ENCODE results near the gene OPCML. TPM values are rescaled to one million over a fixed set of nuclear protein-coding genes. Genes with fewer than 3 reads are reported as not detected.

Gene OPCML
- polyA plus RNA-seq, 3 donors, result not detected

GRCh38 chr11:132942611-132943356 lies 589.5 kb downstream of the OPCML start:
- Histone ChIP-seq H2AFZ (ENCODE audit: insufficient read depth, low read depth, low read length, poor library complexity, severe bottlenecking) (no peak overlapping the region), H3K9me3 (replicated peaks in 1 of 2; ENCODE audit: control insufficient read depth in 1 of 2, insufficient read depth in 1 of 2, low read length in 2 of 2) (no peaks in the 10 kb centered on the region), H4K20me1 (ENCODE audit: insufficient read depth, low read length) (no peaks in the 10 kb centered on the region), H3K9ac (ENCODE audit: insufficient read depth, low read length, poor library complexity, severe bottlenecking) (no peak overlapping the region), H3K36me3 (replicated peaks in 1 of 2; ENCODE audit: control insufficient read depth in 1 of 2, insufficient read depth in 2 of 2, low read length in 2 of 2) (no peaks in the 10 kb centered on the region), H3K4me3 (replicated peaks in 1 of 3; ENCODE audit: low read depth in 2 of 3, low read length in 3 of 3) (no peak overlapping the region), H3K27me3 (ENCODE audit: control insufficient read depth in 2 of 2, insufficient read depth in 2 of 2, low read length in 2 of 2) (peaks cover 18 to 34% of the 10 kb centered on the region in 2 donors), H3K79me2 (ENCODE audit: insufficient read depth, low read length) (no peaks in the 10 kb centered on the region), H3K4me1 (ENCODE audit: control insufficient read depth in 1 of 2, insufficient read depth in 2 of 2, low read length in 2 of 2) (no peaks in the 10 kb centered on the region), H3K4me2 (replicated peaks; ENCODE audit: extremely low read depth, low read length, poor library complexity, severe bottlenecking) (no peak overlapping the region), H3K27ac (ENCODE audit: low read depth in 1 of 2, low read length in 2 of 2) (no peak overlapping the region)
- WGBS (ENCODE audit: insufficient coverage), result 22% methylated on average over 15 of the region's 42 CpGs
- TF ChIP-seq CTCF (IDR thresholded peaks at IDR 0.05), result no peak
- Mint-ChIP-seq H3K27me3 (ENCODE audit: low read depth in 3 of 3) (peaks cover 30 to 38% (median 35%) of the 10 kb centered on the region in 3 donors), H3K36me3 (no peaks in the 10 kb centered on the region), H3K4me1 (no peaks in the 10 kb centered on the region), H3K9me3 (peaks cover 0 to 7% (median 0%) of the 10 kb centered on the region in 7 donors), H3K27ac (no peak overlapping the region), H3K4me3 (peak overlapping the region in 1 of 2 donors; percentile 76)
- no peak for DNase-seq
- intact Hi-C loops (cut with micrococcal nuclease), result loop anchor here in 1 of 2 donors (5.0 to 10.0 kb wide), 2 partner anchors 1078 to 1195 kb away; no protein-coding TSS in a partner anchor

GRCh38 chr11:132941761-132942160 lies 590.5 kb downstream of the OPCML start:
- Mint-ChIP-seq H3K36me3 (no peaks in the 10 kb centered on the region), H3K27ac (no peak overlapping the region), H3K4me3 (no peak overlapping the region), H3K4me1 (no peaks in the 10 kb centered on the region), H3K9me3 (peaks cover 0 to 7% (median 0%) of the 10 kb centered on the region in 7 donors), H3K27me3 (ENCODE audit: low read depth in 3 of 3) (peaks cover 30 to 38% (median 35%) of the 10 kb centered on the region in 3 donors)
- peaks cover 18 to 34% of the 10 kb centered on the region in 2 donors for H3K27me3 ChIP-seq (ENCODE audit: control insufficient read depth in 2 of 2, insufficient read depth in 2 of 2, low read length in 2 of 2)
- no peaks in the 10 kb centered on the region for H4K20me1 ChIP-seq (ENCODE audit: insufficient read depth, low read length)
- TF ChIP-seq CTCF (IDR thresholded peaks at IDR 0.05), result no peak
- no peak overlapping the region for H3K4me3 ChIP-seq (replicated peaks in 1 of 3; ENCODE audit: low read depth in 2 of 3, low read length in 3 of 3)
- no peaks in the 10 kb centered on the region for H3K9me3 ChIP-seq (replicated peaks in 1 of 2; ENCODE audit: control insufficient read depth in 1 of 2, insufficient read depth in 1 of 2, low read length in 2 of 2)
- H3K36me3 ChIP-seq (replicated peaks in 1 of 2; ENCODE audit: control insufficient read depth in 1 of 2, insufficient read depth in 2 of 2, low read length in 2 of 2), result no peaks in the 10 kb centered on the region
- no CpG with 5 or more reads among the region's 3 CpGs for WGBS (ENCODE audit: insufficient coverage)
- no peak overlapping the region for H3K4me2 ChIP-seq (replicated peaks; ENCODE audit: extremely low read depth, low read length, poor library complexity, severe bottlenecking)
- intact Hi-C loops (cut with micrococcal nuclease), result loop anchor here in 1 of 2 donors (5.0 to 10.0 kb wide), 2 partner anchors 1077 to 1194 kb away; no protein-coding TSS in a partner anchor
- H3K27ac ChIP-seq (ENCODE audit: low read depth in 1 of 2, low read length in 2 of 2), result no peak overlapping the region
- H2AFZ ChIP-seq (ENCODE audit: insufficient read depth, low read depth, low read length, poor library complexity, severe bottlenecking), result no peak overlapping the region
- H3K9ac ChIP-seq (ENCODE audit: insufficient read depth, low read length, poor library complexity, severe bottlenecking), result no peak overlapping the region
- no peak for DNase-seq
- H3K79me2 ChIP-seq (ENCODE audit: insufficient read depth, low read length), result no peaks in the 10 kb centered on the region
- no peaks in the 10 kb centered on the region for H3K4me1 ChIP-seq (ENCODE audit: control insufficient read depth in 1 of 2, insufficient read depth in 2 of 2, low read length in 2 of 2)
